GM12874 (cell line): ENCODE data around the gene CFAP210.

Experiments used
- TF ChIP-seq, protein P1 (sequence below): IDR thresholded peaks from 2 replicates; pipeline ENCODE4 v1.5.1; 2011; ENCODE audit warnings: low read depth, mild to moderate bottlenecking, control low read depth, low read length, moderate library complexity; ENCODE audit not compliant: insufficient read depth

CFAP210 gene

DNA sequence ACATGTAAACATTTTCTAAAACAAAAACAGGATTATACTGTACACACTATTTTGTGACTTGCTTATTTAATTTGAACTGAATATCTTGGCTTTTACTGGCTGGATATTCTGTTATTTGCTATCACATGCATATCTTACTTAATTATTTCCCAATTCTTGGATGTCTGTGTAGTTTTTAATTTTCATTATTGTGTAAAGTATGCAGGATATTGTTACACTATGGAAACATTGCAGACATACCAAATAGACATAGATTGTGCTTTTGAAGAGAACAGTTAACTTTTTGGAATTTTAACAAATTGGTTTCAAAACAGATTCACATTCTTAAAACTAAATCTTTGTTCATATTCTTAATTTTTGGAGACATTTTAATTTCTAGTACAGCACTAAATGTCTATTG lies 2.2 kb upstream of the CFAP210 start:
- TF ChIP-seq, protein P1, sequence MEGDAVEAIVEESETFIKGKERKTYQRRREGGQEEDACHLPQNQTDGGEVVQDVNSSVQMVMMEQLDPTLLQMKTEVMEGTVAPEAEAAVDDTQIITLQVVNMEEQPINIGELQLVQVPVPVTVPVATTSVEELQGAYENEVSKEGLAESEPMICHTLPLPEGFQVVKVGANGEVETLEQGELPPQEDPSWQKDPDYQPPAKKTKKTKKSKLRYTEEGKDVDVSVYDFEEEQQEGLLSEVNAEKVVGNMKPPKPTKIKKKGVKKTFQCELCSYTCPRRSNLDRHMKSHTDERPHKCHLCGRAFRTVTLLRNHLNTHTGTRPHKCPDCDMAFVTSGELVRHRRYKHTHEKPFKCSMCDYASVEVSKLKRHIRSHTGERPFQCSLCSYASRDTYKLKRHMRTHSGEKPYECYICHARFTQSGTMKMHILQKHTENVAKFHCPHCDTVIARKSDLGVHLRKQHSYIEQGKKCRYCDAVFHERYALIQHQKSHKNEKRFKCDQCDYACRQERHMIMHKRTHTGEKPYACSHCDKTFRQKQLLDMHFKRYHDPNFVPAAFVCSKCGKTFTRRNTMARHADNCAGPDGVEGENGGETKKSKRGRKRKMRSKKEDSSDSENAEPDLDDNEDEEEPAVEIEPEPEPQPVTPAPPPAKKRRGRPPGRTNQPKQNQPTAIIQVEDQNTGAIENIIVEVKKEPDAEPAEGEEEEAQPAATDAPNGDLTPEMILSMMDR: no peak

DNA sequence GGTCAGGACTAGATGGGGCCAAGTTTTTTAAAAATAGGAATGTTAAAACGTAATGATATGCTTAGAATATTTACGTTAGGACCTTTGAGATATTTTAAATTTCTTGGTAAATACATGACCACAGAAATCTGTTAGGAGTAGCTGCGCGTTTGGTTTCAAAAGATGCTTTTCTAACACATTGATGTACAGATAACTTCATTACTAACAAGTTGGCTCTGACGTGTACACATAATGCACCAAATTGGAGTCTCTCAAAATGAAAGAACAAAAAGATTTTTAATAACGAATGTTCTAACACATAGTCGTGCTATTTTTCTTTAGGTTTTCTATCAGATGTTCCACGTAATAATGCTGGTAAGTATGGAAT lies 672 bp upstream of the CFAP210 start:
- TF ChIP-seq, protein P1: no peak

DNA sequence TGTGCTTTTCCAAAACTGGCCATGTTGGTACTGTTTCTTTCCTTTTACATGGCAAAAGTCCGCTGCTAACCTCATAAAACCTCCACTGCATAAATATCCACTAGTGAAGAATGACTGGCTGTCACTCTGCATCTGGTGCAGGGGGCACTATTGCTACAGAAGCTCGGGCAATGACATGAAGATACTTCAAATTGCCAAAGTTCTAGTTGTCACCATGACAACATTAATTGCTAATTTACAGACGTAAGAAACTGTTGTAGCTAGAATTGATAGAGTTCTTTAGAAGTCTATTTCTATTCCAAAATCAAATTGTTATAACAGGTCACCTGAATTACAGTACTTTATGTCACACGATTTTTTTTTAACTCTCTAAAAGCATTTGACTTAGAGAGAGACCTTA lies 845 bp downstream of the CFAP210 start:
- TF ChIP-seq, protein P1: peak; percentile 18; the same call in 1 of the 2 replicates

DNA sequence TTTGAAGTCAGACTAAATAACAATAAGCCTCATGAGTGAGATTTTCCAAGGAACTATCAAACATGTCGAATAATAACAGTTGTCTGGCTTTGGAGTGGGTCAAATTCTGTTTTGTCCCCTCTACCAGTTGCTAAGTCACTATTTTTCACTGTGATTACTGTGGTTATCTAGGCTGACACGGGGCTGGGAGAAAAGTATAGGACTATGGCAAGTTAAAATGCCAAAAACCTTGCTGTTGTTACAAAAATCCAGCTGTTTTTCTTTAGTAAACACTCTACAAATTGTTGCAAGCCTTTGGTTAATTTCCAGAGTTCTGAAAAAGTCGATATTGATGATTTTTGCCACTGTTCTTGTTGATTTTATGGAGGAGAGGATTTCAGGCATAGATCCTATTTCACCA lies 1.5 kb downstream of the CFAP210 start:
- TF ChIP-seq, protein P1: no peak

DNA sequence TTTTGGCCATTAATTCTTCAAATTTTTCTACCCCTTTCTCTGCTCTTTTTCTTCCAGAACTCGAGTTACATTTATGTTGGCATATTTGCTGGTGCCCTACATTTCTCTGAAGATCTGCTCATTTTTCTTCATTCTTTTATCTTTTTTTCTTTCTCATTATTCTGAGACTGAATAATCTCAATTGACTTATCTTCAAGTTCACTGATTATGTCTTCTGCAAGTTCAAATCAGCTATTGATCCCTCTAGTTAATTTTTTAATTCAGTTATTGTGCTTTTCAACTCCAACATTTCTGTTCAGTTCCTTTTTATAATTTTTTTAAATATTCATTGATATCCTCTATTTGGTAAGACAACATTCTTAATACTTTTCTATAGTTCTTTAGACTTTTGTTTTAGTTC lies 3.2 kb downstream of the CFAP210 start:
- TF ChIP-seq, protein P1: no peak

DNA sequence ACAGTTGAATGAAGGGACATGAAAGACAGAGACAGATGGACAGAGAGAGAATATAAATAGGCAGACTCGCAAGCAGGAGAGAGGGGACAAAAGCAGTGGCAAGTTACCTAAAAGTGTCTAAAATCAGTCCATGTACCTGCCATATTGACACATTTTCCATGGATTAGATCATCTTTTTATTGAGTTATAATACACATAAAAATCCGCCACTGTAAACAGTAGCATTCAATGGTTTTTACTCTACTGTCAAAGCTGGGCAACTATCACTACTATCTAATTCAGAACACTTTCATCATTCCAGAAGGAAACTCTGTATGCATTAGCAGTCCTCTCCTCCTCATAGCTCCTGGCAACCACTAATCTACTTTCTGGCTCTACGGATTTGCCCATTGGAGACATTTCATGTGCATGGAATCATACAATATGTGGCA lies 10.1 kb downstream of the CFAP210 start:
- TF ChIP-seq, protein P1: no peak

DNA sequence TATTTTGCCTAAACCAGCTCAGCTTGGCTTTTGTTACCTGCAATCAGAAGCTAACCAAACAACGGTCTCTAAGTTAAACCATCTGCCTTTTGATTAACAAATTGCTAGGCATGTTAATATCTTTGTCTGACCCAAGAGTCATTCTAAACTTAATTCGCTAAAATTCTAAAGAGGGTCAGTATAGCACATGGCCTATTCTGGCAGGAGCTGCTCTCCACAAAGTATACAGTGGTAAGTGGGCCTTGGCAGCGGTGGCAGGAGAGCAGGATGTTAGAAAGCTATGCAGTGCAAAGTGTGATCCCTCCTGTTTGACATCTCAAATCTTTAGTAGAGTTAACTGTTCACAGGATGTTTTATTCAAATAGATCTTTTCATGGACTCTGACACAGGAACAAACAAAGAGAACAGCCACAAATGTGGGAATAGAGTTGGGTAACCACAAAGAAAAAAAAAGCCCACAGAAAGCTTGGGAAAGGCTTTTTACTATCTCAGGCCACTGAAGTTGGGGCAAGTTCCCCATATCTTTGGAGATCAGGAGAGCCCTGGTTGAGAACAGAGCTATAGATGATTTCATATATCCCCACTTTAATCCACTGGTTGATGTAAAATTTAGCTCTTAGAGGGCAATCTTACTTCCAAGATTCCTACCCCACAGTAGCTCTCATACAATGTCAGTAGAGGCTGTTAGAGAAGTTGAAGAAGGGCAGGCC lies 10.6 kb downstream of the CFAP210 start:
- TF ChIP-seq, protein P1: no peak

DNA sequence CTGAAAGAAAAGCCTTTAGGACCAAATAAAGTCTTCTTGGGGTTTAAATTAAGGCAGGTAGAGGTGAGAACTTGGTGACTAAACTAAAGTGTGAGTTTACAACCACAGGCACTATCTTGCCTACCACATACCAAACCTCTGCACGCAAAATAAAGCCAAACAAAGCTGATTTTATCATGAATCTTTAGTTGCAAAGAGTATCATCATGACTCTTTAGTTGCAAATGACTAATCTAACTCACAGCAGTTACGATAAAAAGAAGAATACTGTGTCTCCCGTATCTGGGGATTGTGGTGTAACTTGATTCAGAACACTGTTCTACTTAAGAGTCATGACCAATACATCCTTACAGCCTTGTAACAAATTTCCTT lies 11.2 kb downstream of the CFAP210 start:
- TF ChIP-seq, protein P1: no peak
